ENCODE data around the gene IFI16. TPM values are rescaled to one million over a fixed set of nuclear protein-coding genes. Genes with fewer than 3 reads are reported as not detected.

The IFI16 gene
- 218 TPM for polyA plus RNA-seq (2012; ENCODE audit: insufficient read depth, insufficient read length)

GRCh38 chr1:159009704-159010361 lies at the start of gene IFI16:
Gene IFI16, plus strand, starts transcription at chr1:159009907. Its CDS starts 4,774 bp downstream, at chr1:159014681.
- H3K4me3 ChIP-seq (ENCODE audit: low read length), result peak within 1 kb of the TSS; percentile 64

DNA sequence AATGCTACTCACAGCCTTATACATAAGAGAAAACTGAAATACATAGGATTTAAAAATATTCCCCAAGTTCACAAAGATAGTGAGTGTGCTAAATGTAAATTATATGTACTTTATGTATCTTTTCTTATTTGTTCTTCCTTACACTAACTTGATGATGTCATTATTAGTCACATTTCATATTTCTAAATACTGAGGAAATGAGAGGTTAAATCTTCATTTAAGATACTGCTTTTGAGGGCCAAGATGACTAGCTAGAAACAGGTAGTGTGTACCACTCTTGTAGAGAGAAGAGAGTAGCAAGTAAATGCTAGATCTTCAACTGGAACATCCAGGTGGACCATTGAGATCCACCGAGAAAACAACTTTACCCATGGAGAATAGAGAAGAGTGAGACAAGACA lies 48.5 kb upstream of the IFI16 start:
- no peak overlapping the region for H3K4me3 ChIP-seq (ENCODE audit: low read length)
- no peak for DNase-seq (ENCODE audit: low read depth, low spot score)

More at GRCh38 chr1:159009704-159010361, at the start of gene IFI16:
- peak; percentile 92 for DNase-seq (ENCODE audit: low read depth, low spot score)

DNA sequence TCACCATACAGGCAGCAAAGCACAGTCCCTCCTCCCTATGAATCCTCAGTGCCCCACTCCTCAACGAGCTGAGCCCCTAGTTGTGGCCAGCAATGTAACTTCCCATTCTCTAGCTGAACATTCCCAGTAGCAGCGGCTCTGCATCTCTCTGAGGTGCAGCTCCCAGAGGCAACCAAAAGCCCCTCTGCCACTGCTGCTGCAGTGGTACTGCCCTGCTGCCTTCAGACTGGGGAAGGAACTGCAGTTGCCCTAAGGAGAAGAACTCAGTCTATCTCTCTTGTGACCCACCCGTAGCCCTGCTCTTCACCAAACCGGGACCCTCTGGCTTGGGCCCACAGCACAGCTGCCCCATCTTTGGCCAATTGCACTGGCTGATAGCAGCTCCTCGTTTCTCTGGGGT lies 46.7 kb upstream of the IFI16 start:
- DNase-seq (ENCODE audit: low read depth, low spot score), result no peak
- H3K4me3 ChIP-seq (ENCODE audit: low read length), result no peak overlapping the region

DNA sequence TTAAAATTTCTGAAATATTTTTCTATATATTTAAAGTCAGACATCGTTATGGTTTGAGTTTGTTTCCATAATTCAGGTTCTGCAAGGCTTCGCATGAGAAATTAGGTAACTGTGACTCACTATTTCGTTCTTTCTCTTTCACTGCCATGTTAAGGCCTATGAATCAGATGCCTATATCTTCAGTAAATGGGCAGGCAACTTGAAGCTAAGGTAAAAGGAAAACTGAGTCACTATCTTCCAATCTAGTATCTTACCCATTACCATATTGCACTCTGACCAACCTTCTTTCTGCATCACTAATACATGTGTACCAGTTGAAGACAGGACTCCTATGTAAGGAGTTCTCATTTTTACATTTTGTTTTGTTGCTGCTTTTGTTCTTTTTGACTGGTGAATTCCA lies 40.5 kb upstream of the IFI16 start:
- H3K4me3 ChIP-seq (ENCODE audit: low read length), result no peak overlapping the region
- DNase-seq (ENCODE audit: low read depth, low spot score), result no peak

DNA sequence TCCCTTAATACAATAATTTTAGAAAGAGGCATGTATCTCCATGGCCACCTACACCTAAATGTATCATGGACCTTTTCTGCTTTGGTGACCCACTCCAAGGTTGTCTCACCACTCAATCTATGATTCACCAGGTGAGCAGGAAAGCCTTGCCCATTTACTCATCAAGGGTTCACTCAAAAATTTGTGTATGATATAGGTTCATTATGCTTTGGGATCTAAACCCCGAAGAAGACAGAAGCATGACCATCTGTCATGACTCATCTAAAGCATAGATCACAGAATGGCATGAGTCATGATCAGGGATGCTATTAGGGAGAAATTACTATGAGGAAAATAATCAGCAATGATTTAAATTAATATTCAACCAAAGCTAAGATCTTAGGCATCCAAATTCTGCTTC lies 39.9 kb upstream of the IFI16 start:
- DNase-seq (ENCODE audit: low read depth, low spot score), result no peak
- H3K4me3 ChIP-seq (ENCODE audit: low read length), result no peak overlapping the region

DNA sequence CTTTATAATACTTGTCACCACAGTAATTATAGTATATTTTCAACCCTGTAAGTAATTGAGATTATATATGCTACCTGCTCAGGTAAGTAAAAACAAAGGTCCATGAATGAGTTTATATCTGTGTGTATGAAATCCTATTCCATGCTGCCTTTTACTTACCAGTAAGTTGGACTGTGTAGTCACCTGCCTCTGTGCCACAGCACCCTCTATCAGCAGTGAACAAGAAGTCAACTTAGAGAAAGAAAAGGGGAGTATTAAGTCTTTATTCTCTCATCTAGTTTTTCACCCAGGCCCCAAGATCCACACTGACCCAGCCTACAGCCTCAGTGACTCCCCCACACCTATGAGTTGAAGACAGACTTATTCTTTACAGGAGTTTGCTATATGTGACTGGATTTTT lies 36.9 kb upstream of the IFI16 start:
- peak; percentile 34 for DNase-seq (ENCODE audit: low read depth, low spot score)
- no peak overlapping the region for H3K4me3 ChIP-seq (ENCODE audit: low read length)

DNA sequence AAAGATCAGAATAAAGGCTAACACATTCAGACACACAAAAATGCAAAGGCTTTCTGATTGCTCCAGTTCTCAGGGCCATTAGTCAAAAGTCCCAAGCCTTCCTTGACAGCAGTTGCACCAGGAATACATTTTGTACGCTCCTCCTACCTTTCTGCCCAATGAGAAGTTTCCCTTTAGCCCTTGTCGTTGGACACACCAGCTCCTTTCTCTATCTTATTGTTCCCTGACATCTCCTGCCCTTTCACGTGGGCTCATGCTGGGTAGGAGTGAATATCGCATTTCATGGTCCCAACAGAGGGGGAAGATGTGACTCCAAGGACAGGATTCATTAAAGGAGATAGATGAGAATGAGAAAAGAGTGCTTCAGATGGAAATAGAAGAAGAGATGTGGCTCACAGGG lies 33.5 kb upstream of the IFI16 start:
- no peak for DNase-seq (ENCODE audit: low read depth, low spot score)
- no peak overlapping the region for H3K4me3 ChIP-seq (ENCODE audit: low read length)

- no peak for DNase-seq (ENCODE audit: low read depth, low spot score)
- H3K4me3 ChIP-seq (ENCODE audit: low read length), result no peak overlapping the region
Observed at GRCh38 chr1:158978730-158979129, 31.0 kb upstream of the IFI16 start.

DNA sequence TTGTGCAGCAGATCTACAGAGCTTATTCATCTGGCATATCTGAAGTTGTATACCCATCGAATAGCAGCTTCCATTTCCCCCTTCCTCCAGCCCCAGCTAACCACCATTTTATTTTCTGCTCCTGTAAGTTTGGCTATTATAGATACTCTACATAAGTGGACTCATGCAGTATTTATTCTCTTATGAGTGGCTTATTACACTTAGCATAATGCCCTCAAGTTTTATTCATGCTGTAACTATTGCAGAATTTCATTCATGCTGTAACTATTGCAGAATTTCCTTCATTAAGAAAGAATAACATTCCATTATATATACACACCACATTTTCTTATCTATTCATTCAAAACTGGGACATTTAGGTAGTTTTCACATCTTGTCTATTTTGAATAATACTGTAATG lies 30.5 kb upstream of the IFI16 start:
- no peak overlapping the region for H3K4me3 ChIP-seq (ENCODE audit: low read length)
- DNase-seq (ENCODE audit: low read depth, low spot score), result no peak

- no peak for DNase-seq (ENCODE audit: low read depth, low spot score)
- H3K4me3 ChIP-seq (ENCODE audit: low read length), result no peak overlapping the region
Observed at GRCh38 chr1:158983235-158983634, 26.5 kb upstream of the IFI16 start.

GRCh38 chr1:158984386-158984785 lies 25.3 kb upstream of the IFI16 start:
- DNase-seq (ENCODE audit: low read depth, low spot score), result no peak
- no peak overlapping the region for H3K4me3 ChIP-seq (ENCODE audit: low read length)

DNA sequence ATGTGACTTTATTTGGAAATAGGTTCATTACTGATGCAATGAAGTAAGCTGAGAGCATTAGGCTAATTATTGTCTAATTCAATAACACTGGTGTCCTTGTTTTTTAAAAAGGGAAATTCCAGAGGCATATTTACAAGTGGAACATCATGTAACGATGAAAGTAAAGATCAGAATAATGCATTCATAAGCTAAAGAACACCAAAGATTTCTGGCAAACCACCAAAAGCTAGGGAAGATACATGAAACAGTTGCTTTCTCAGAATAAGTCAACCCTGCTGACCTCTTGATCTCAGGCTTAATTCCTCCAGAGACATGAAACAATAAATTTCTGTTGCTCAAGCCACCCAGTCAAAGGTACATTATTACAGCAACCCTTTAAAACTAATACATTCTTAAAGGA lies 20.3 kb upstream of the IFI16 start:
- no peak overlapping the region for H3K4me3 ChIP-seq (ENCODE audit: low read length)
- DNase-seq (ENCODE audit: low read depth, low spot score), result no peak

DNA sequence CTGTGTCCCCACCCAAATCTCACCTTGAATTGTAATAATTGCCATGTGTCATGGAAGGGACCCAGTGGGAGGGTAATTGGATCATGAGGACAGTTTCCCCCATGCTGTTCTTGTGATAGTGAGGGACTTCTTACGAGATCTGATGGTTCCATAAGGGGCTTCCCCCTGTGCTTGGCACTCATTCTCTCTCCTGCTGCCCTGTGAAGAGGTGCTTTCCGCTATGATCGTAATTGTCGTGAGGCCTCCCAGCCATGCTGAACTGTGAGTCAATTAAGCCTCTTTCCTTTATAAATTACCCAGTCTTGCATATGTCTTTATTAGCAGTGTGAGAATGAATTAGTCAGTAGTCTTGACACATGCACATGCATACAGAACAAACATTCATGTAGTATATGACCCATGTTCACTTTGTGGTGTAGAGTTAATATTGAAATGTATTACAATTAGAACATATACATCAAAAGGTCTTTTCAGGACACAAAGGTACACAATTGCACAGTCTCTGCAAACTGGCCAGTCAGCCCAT lies 16.9 kb upstream of the IFI16 start:
- H3K4me3 ChIP-seq (ENCODE audit: low read length), result no peak overlapping the region
- DNase-seq (ENCODE audit: low read depth, low spot score), result no peak

DNA sequence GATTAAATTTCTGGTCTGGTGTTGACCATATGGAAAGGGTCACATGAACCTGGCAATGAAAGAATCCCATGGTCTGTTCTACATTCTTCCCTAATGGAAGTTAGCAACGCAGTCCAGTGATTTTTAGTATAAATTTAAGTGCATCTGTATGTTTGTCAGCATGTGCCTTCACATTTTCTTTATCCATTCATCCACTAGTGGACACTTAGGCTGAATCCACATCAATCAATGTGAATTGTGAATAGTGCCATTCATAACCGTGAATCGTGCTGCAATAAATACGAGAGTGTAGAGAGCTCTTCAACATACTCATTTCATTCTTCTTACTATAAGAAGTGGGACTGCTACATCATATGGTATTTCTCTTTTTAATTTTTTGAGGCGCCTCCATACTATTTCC lies 12.7 kb upstream of the IFI16 start:
- no peak for DNase-seq (ENCODE audit: low read depth, low spot score)
- no peak overlapping the region for H3K4me3 ChIP-seq (ENCODE audit: low read length)

DNA sequence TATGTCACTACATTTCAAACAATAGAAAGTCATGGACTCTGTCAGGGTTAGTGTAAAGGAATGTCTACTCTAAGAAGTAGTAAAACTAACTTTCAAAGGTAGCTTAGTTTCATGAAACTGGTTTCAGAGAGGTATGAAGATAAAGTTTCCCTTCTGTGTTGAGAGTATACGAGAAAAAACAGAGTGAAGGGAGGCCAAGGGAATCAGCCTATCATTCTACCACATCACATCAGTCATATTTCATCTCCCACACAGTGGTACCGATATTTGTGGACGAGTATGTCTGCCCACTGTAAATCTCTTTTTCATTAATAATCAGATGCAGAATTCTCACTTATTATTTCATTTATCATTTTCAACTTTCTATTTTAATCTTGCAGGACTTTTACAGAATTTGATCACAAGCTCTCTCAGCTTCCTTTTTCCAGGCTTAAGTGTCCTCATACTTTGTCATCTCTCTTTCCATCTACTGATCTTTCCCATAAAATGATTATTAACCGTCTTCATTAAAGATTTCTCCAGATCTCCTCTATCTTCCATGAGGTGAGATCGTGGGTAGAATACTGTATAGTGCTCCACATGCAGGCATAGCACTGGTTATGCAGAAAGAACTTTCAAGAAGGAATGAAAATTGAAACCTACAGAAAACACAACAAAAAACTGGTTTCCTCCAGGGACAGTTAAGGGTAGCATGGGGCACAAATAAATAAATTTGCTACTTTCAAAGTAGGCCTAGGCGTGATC lies 11.5 kb upstream of the IFI16 start:
- H3K4me3 ChIP-seq (ENCODE audit: low read length), result no peak overlapping the region
- no peak for DNase-seq (ENCODE audit: low read depth, low spot score)

GRCh38 chr1:158998781-158999161 lies 10.9 kb upstream of the IFI16 start:
- H3K4me3 ChIP-seq (ENCODE audit: low read length), result no peak overlapping the region
- DNase-seq (ENCODE audit: low read depth, low spot score), result peak; percentile 81

DNA sequence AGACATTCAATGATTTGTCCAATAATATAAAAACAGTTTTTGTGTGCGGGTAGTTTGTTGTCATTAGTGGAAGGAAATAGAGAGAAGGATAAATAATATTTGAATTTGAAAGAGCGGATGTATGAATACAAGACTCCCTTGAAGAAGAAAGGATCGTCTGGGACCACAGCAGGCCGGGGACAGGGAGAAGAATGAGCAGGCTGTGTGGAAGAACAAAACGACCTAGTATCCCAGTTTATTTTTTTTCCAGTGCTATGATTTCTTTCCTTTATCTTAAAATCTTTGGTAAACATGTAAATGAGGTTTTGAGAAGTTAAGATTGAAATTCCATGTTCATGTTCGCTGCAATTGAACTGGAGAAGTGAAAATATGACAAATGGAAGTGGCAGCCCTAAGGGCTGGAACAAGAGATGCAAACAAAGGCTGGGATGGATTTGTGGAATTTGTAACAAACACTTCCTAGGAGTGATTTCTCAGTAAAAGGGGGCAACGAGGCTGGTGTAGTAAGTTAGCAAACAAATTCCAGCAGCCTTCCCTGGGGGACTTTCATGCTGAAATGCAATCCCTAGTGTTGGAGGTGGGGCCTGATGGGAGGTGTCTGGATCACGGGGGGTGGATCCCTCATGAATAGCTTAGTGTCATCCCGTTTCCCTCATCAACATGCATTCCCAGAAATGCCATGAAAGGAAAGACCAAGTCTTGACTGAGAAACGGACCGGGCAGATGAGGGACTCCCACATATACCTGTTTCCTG lies 10.2 kb upstream of the IFI16 start:
- no peak for DNase-seq (ENCODE audit: low read depth, low spot score)
- H3K4me3 ChIP-seq (ENCODE audit: low read length), result no peak overlapping the region

GRCh38 chr1:159000070-159000409 lies 9.7 kb upstream of the IFI16 start:
- H3K4me3 ChIP-seq (ENCODE audit: low read length), result no peak overlapping the region
- DNase-seq (ENCODE audit: low read depth, low spot score), result no peak

DNA sequence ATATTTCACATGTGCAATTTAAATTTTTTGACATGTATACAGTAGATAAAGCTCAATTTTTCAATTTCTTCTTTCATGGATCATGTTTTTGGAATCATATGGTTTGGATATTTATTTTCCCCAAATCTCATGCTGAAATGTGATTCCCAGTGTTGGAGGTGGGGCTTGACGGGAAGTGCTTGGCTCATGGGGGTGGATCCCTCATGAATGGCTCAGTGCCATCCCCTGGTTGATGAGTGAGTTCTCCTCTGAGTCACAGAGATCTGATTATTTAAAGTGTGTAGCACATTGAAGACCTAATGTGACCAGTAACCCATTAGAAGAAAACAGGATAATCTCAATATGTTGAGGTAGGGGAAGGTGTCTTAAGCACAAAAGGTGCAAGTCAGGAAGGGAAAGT lies 9.1 kb upstream of the IFI16 start:
- H3K4me3 ChIP-seq (ENCODE audit: low read length), result no peak overlapping the region
- no peak for DNase-seq (ENCODE audit: low read depth, low spot score)

- H3K4me3 ChIP-seq (ENCODE audit: low read length), result no peak overlapping the region
- DNase-seq (ENCODE audit: low read depth, low spot score), result no peak
Observed at GRCh38 chr1:159005161-159005560, 4.5 kb upstream of the IFI16 start.
